Esophagus muscularis mucosa (tissue), 4 donors: ENCODE data around the gene PRKCQ. TPM values are rescaled to one million over a fixed set of nuclear protein-coding genes. Genes with fewer than 3 reads are reported as not detected.

Source experiments
- DNase-seq: peaks from one replicate; pipeline ENCODE4 v3.0.0-alpha.2; 2017; ENCODE audit errors: extremely low spot score
- H3K27ac ChIP-seq, 4 donors: fragments of 200-600 bp; sonication (generic); replicated peaks in 1 of 4; 1 replicate in 3 of 4; 2 replicates in 1 of 4; pipeline ENCODE4 v1.5.1; 2016 to 2019; ENCODE audit warnings: mild to moderate bottlenecking in 1 of 4
- H3K27me3 ChIP-seq, 4 donors: fragments of 200-600 bp; sonication (generic); one replicate each; pipeline versions ENCODE4 v1.5.1 to v1.6.0; 2016 to 2019
- H3K36me3 ChIP-seq, 4 donors: fragments of 200-600 bp; sonication (generic); one replicate each; pipeline ENCODE4 v1.5.1; 2016 to 2019
- H3K4me1 ChIP-seq, 4 donors: fragments of 200-600 bp; sonication (generic); one replicate each; pipeline ENCODE4 v1.5.1; 2016 to 2019
- H3K4me3 ChIP-seq, 4 donors: fragments of 200-600 bp; sonication (generic); 1 replicate in 2 of 4; 2 replicates in 2 of 4; pipeline ENCODE4 v1.5.1; 2016 to 2019; ENCODE audit warnings: mild to moderate bottlenecking in 4 of 4, moderate library complexity in 1 of 4
- H3K9me3 ChIP-seq, 4 donors: fragments of 200-600 bp; sonication (generic); 1 replicate in 3 of 4; 2 replicates in 1 of 4; pipeline ENCODE4 v1.5.1; 2016 to 2019
- EP300 ChIP-seq: sonication (generic); formaldehyde crosslinking; IDR thresholded peaks from one replicate; pipeline ENCODE4 v1.6.1; 2017; ENCODE audit warnings: antibody characterized with exemption
- POLR2A ChIP-seq: fragments of 450-650 bp; IDR thresholded peaks from one replicate; pipeline ENCODE4 v1.6.1; 2017; ENCODE audit warnings: antibody characterized with exemption, moderate library complexity, mild to moderate bottlenecking, low read depth
- POLR2AphosphoS5 ChIP-seq, 2 donors: sonication (generic); formaldehyde crosslinking; IDR thresholded peaks; one replicate each; pipeline ENCODE4 v1.6.1; 2017; ENCODE audit warnings: antibody characterized with exemption in 2 of 2
- WGBS: methylation state at CpG from one replicate; pipeline ENCODE4 v1.1.5; 2018; 5-methylcytosine and 5-hydroxymethylcytosine counted together
- intact Hi-C: fragments of 100-400 bp; cut with DNase I; formaldehyde crosslinking; loops from one replicate; pipeline ENCODE4 v1.15.1; 2023
- total RNA-seq, 4 donors: library from RNA; depleted of rRNA; stranded (reverse); fragments of >200 nt; gene quantifications; one replicate each; pipeline versions ENCODE4 v1.1.0 to v1.2.1, GENCODE V29; 2016
- TF ChIP-seq, protein P1 (sequence below), 3 experiments: fragments of 200-600 bp in 2 of 3; fragments of 450-650 bp in 1 of 3; sonication (generic) in 2 of 3; IDR thresholded peaks; one replicate each; pipeline ENCODE4 v1.5.1; 2017 to 2019; ENCODE audit warnings: antibody characterized with exemption in 3 of 3, mild to moderate bottlenecking in 2 of 3, moderate library complexity in 1 of 3

The PRKCQ gene
- total RNA-seq, 4 donors from 2014 or later = 4.6 to 9.4 (median 6.8) TPM

DNA sequence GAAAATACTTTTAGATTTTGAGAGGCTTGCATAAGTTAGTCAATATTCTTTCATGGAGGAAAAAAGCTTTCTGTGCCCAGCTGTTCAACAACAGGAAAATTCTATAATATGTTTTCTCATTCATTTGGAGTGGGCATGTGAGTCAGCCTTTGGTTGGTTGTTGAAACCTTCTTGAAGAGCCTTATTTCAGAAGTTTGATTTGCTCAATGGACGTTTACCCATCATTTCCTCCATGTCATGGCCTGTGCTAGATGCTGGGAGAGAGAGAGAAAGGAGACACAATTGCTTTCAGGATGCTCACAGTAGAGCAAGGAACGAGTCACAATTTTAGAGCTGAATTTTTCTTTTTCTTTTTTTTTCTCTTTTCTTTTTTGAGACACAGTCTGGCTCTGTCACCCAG, 181.7 kb downstream of the PRKCQ start:
- TF ChIP-seq, protein P1, sequence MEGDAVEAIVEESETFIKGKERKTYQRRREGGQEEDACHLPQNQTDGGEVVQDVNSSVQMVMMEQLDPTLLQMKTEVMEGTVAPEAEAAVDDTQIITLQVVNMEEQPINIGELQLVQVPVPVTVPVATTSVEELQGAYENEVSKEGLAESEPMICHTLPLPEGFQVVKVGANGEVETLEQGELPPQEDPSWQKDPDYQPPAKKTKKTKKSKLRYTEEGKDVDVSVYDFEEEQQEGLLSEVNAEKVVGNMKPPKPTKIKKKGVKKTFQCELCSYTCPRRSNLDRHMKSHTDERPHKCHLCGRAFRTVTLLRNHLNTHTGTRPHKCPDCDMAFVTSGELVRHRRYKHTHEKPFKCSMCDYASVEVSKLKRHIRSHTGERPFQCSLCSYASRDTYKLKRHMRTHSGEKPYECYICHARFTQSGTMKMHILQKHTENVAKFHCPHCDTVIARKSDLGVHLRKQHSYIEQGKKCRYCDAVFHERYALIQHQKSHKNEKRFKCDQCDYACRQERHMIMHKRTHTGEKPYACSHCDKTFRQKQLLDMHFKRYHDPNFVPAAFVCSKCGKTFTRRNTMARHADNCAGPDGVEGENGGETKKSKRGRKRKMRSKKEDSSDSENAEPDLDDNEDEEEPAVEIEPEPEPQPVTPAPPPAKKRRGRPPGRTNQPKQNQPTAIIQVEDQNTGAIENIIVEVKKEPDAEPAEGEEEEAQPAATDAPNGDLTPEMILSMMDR (IDR thresholded peaks at IDR 0.05) = no peak
- TF ChIP-seq POLR2AphosphoS5 (IDR thresholded peaks at IDR 0.05) = no peak
- TF ChIP-seq EP300 = no peak
- no peak for TF ChIP-seq POLR2A
- H3K4me1 ChIP-seq = peaks cover 2 to 25% (median 22%) of the 10 kb centered on the region in 4 donors
- 76% methylated on average over 2 of the region's 2 CpGs for WGBS
- no peaks in the 10 kb centered on the region for H3K9me3 ChIP-seq
- DNase-seq = no peak
- no peaks in the 10 kb centered on the region for H3K27me3 ChIP-seq
- H3K4me3 ChIP-seq = no peak overlapping the region
- H3K27ac ChIP-seq = no peak overlapping the region
- H3K36me3 ChIP-seq = no peaks in the 10 kb centered on the region
- intact Hi-C loops = no loop called here

DNA sequence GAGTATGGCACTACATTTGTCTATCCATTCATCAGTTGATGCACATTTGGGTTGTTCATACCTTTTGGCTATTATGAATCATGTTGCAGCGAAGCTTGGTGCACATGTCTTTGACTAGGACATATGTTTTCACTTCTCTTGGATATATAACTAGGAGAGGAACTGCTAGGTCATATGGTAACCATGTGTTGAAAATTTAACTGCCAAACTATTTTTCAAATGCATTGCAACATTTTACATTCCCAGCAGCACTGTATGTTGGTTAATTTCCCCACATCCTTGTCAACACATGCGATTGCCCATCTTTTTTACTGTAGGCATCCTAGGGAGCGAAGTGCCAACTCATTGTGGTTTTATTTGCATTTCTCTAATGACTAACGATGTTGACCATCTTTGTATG, 183.4 kb downstream of the PRKCQ start:
- intact Hi-C loops = no loop called here
- no peak for TF ChIP-seq EP300

DNA sequence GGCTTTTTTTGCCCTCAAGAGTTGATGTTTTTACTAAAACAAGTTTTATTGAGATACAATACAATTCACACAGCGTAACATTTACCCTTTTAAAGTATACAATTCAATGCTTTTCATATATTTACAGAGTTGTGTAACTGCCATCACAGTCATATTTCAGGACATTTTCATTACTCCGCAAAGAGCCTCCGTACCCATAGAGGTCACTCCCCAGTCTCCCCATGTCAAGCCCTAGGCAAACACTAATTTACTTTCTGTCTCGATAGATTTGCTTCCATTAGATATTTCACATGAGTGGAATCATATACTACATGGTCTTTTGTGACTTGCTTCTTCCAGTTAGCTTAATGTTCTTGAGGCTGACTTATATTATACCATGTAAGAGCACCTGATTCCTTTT, 183.8 kb downstream of the PRKCQ start:
- Histone ChIP-seq H3K4me1 (peaks cover 2 to 17% (median 15%) of the 10 kb centered on the region in 4 donors), H3K36me3 (no peaks in the 10 kb centered on the region), H3K27me3 (no peaks in the 10 kb centered on the region), H3K4me3 (no peak overlapping the region), H3K27ac (no peak overlapping the region), H3K9me3 (no peaks in the 10 kb centered on the region)
- no peak for DNase-seq
- no peak for TF ChIP-seq EP300
- no peak for TF ChIP-seq POLR2AphosphoS5 (IDR thresholded peaks at IDR 0.05)
- TF ChIP-seq POLR2A = no peak
- TF ChIP-seq, protein P1 (IDR thresholded peaks at IDR 0.05) = no peak
- intact Hi-C loops = no loop called here
- WGBS = 85% methylated on average over 4 of the region's 4 CpGs

More for the DNA sequence above, 183.4 kb downstream of the PRKCQ start:
- Histone ChIP-seq H3K9me3 (no peaks in the 10 kb centered on the region), H3K27me3 (no peaks in the 10 kb centered on the region), H3K4me3 (no peak overlapping the region), H3K4me1 (peaks cover 2 to 20% (median 19%) of the 10 kb centered on the region in 4 donors), H3K27ac (no peak overlapping the region), H3K36me3 (no peaks in the 10 kb centered on the region)
- DNase-seq = no peak
- 64% methylated on average over 4 of the region's 4 CpGs for WGBS

DNA sequence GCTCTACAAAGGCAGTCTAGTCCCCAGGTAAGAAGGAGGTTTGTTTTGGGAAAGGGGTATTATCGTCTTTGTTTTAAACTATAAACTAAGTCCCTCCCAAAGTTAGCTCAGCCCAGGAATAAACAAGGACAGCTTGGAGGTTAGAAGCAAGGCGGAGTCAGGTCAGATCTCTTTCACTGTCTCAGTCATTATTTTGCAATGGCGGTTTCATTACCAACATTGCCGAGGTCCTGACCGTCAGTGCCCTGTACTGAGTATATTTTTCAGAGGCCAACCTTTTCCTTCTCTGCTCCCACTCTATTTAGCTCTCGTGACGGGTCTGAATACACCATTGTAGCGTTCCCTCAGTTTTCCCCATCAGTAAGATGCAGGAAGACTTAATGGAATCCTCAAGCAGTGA, 184.5 kb downstream of the PRKCQ start:
- H3K27ac ChIP-seq = no peak overlapping the region
- H3K27me3 ChIP-seq = no peaks in the 10 kb centered on the region
- WGBS = 91% methylated on average over 8 of the region's 8 CpGs
- peaks cover 2 to 15% (median 12%) of the 10 kb centered on the region in 4 donors for H3K4me1 ChIP-seq
- TF ChIP-seq POLR2AphosphoS5 (IDR thresholded peaks at IDR 0.05) = no peak
- no peak for TF ChIP-seq POLR2A
- TF ChIP-seq EP300 = no peak
- H3K9me3 ChIP-seq = peaks cover 0 to 3% (median 0%) of the 10 kb centered on the region in 4 donors
- no peak overlapping the region for H3K4me3 ChIP-seq
- no peaks in the 10 kb centered on the region for H3K36me3 ChIP-seq
- DNase-seq = no peak
- intact Hi-C loops = no loop called here

DNA sequence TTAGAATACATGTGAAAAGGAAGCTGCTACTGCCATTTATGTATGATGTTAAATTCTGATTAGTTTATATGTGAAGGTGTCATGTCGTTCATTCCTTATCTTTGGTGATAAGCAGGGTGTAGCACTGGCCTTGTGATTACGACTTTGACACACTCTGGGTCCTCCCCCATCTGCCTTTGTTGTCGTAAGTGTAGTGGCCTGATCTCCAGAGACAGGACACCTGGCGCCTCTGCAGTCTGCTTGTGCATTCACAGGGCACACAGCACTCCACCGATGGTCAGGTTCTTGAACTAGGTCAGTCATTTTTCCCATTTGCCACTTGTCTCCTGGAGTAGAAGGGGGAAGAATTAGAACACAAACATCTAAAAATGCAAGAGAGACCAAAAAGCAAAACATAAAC, 186.0 kb downstream of the PRKCQ start:
- Histone ChIP-seq H3K4me1 (peaks cover 0 to 5% (median under 1%) of the 10 kb centered on the region in 4 donors), H3K27me3 (no peaks in the 10 kb centered on the region), H3K36me3 (no peaks in the 10 kb centered on the region), H3K27ac (no peak overlapping the region), H3K9me3 (peaks cover 0 to 15% (median 7%) of the 10 kb centered on the region in 4 donors), H3K4me3 (no peak overlapping the region)
- TF ChIP-seq EP300 (no peak), POLR2A (no peak), POLR2AphosphoS5 (IDR thresholded peaks at IDR 0.05) (no peak)
- TF ChIP-seq, protein P1 (IDR thresholded peaks at IDR 0.05) = no peak
- intact Hi-C loops = no loop called here
- no peak for DNase-seq
- 67% methylated on average over 5 of the region's 5 CpGs for WGBS

DNA sequence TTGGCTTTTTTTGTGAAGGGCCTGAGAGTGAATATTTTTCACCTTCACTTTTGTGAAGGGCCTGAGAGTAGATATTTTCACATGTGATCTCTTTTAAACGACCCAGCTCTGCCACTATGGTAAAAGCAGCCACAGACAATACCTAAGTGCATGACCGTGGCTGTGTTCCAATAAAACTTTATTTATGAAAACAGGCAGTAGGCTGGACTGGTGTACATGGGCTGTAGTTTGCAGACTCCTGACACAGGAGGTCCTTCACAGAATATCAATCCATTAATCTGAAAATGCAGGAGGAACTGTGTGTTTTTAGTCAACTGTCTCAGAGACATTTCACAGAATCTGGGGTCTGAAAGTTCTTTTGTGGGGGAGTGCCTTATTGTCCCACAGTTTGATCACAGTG, 186.9 kb downstream of the PRKCQ start:
- no peak for TF ChIP-seq EP300
- no peak for TF ChIP-seq POLR2AphosphoS5 (IDR thresholded peaks at IDR 0.05)
- no peak for TF ChIP-seq POLR2A
- TF ChIP-seq, protein P1 (IDR thresholded peaks at IDR 0.05) = no peak
- Histone ChIP-seq H3K27ac (no peak overlapping the region), H3K9me3 (peaks cover 0 to 21% (median 7%) of the 10 kb centered on the region in 4 donors), H3K4me1 (no peaks in the 10 kb centered on the region), H3K27me3 (no peaks in the 10 kb centered on the region), H3K36me3 (no peaks in the 10 kb centered on the region), H3K4me3 (no peak overlapping the region)
- intact Hi-C loops = no loop called here
- 82% methylated on average over 2 of the region's 2 CpGs for WGBS
- no peak for DNase-seq
